ENCODE measurements around the gene RAB42. TPM values are rescaled to one million over a fixed set of nuclear protein-coding genes. Genes with fewer than 3 reads are reported as not detected.

RAB42 gene
- total and polyA plus RNA-seq, 4 donors, result 0.35 to 5.9 (median 1.0) TPM

GRCh38 chr1:28573564-28573963 is 18.5 kb upstream of the RAB42 start (continued):
- TF ChIP-seq EGR1 (IDR thresholded peaks at IDR 0.05; ENCODE audit: low read depth in 2 of 2) (no peak), CTCF (IDR thresholded peaks at IDR 0.05; ENCODE audit: low read depth, low read length, missing input control) (no peak), ATF3 (IDR thresholded peaks at IDR 0.05) (no peak), TAF1 (conservative IDR thresholded peaks at IDR 0.05) (no peak), HNF4G (IDR thresholded peaks at IDR 0.05) (no peak), YY1 (IDR thresholded peaks at IDR 0.05) (no peak)

GRCh38 chr1:28577052-28577678 is 14.9 kb upstream of the RAB42 start:
- no peak for DNase-seq (ENCODE audit: low spot score)
- 97% methylated on average over 1 of the region's 1 CpG for WGBS
- H3K9ac ChIP-seq (ENCODE audit: low read depth in 1 of 2, low read length in 2 of 2), result no peak overlapping the region
- TF ChIP-seq RXRA (IDR thresholded peaks at IDR 0.05) (no peak), JUND (IDR thresholded peaks at IDR 0.05) (no peak), TAF1 (conservative IDR thresholded peaks at IDR 0.05) (no peak), RAD21 (IDR thresholded peaks at IDR 0.05) (no peak), ZBTB33 (IDR thresholded peaks at IDR 0.05) (no peak), YY1 (IDR thresholded peaks at IDR 0.05) (no peak)
- no peak overlapping the region for H3K4me3 ChIP-seq (ENCODE audit: low read depth in 1 of 3, low read length in 3 of 3)
- H3K4me1 ChIP-seq (ENCODE audit: control insufficient read depth in 4 of 4, insufficient read depth in 4 of 4, low read length in 3 of 4), result peaks cover 0 to 21% (median 9%) of the 10 kb centered on the region in 4 donors
- no peaks in the 10 kb centered on the region for H3K9me3 ChIP-seq (ENCODE audit: control insufficient read depth in 4 of 4, low read length in 3 of 4)
- H3K36me3 ChIP-seq (ENCODE audit: control insufficient read depth in 4 of 4, insufficient read depth in 3 of 4, low read depth in 1 of 4, low read length in 3 of 4), result peaks cover 2 to 24% (median 20%) of the 10 kb centered on the region in 4 donors
- H3K27me3 ChIP-seq (ENCODE audit: control insufficient read depth in 4 of 4, insufficient read depth in 4 of 4, low read length in 3 of 4), result no peaks in the 10 kb centered on the region
- H3K27ac ChIP-seq (ENCODE audit: low read depth in 1 of 2, low read length in 2 of 2), result no peak overlapping the region

GRCh38 chr1:28577738-28578536 is 14.1 kb upstream of the RAB42 start:
- Histone ChIP-seq H3K9me3 (ENCODE audit: control insufficient read depth in 4 of 4, low read length in 3 of 4) (no peaks in the 10 kb centered on the region), H3K4me1 (ENCODE audit: control insufficient read depth in 4 of 4, insufficient read depth in 4 of 4, low read length in 3 of 4) (peaks cover 0 to 26% (median 12%) of the 10 kb centered on the region in 4 donors), H3K4me3 (ENCODE audit: low read depth in 1 of 3, low read length in 3 of 3) (no peak overlapping the region), H3K36me3 (ENCODE audit: control insufficient read depth in 4 of 4, insufficient read depth in 3 of 4, low read depth in 1 of 4, low read length in 3 of 4) (peaks cover 2 to 24% (median 20%) of the 10 kb centered on the region in 4 donors), H3K9ac (ENCODE audit: low read depth in 1 of 2, low read length in 2 of 2) (no peak overlapping the region), H3K27ac (ENCODE audit: low read depth in 1 of 2, low read length in 2 of 2) (no peak overlapping the region), H3K27me3 (ENCODE audit: control insufficient read depth in 4 of 4, insufficient read depth in 4 of 4, low read length in 3 of 4) (no peaks in the 10 kb centered on the region)
- DNase-seq (ENCODE audit: low spot score), result no peak
- TF ChIP-seq FOXA1 (IDR thresholded peaks at IDR 0.05) (no peak), YY1 (IDR thresholded peaks at IDR 0.05) (no peak), FOXA2 (IDR thresholded peaks at IDR 0.05) (no peak), NR2F2 (IDR thresholded peaks at IDR 0.05) (no peak), REST (IDR thresholded peaks at IDR 0.05) (no peak), MAX (IDR thresholded peaks at IDR 0.05) (no peak)
- 83% methylated on average over 6 of the region's 6 CpGs for WGBS

Measured in liver (tissue), 9 donors.